HepG2 (cell line): ENCODE measurements around the gene VGF. TPM values are rescaled to one million over a fixed set of nuclear protein-coding genes. Genes with fewer than 3 reads are reported as not detected.

ENCODE experiments used
- HCFC1 ChIP-seq: fragments of 150-350 bp; IDR thresholded peaks from 2 replicates; pipeline ENCODE4 v1.6.1; 2014; ENCODE audit warnings: low read depth, low read length
- HMG20A ChIP-seq: IDR thresholded peaks from 2 replicates; pipeline ENCODE4 v1.6.1; 2016; ENCODE audit warnings: borderline replicate concordance
- HNF4A ChIP-seq: sonication (generic); formaldehyde crosslinking; IDR thresholded peaks from 2 replicates; pipeline ENCODE4 v1.4.0; 2020; ENCODE audit warnings: missing genetic modification reagents
- JARID2 ChIP-seq: sonication (generic); formaldehyde crosslinking; IDR thresholded peaks from 2 replicates; pipeline ENCODE4 v1.8.1; 2023; ENCODE audit warnings: missing genetic modification reagents, inconsistent platforms; ENCODE audit not compliant: insufficient replicate concordance
- KLF6 ChIP-seq: IDR thresholded peaks from 2 replicates; pipeline ENCODE4 v1.8.0; 2016; ENCODE audit warnings: missing biosample characterization, missing genetic modification reagents
- POLR2G ChIP-seq: fragments of 200-400 bp; formaldehyde crosslinking; IDR thresholded peaks from 2 replicates; pipeline ENCODE4 v1.6.1; 2018; ENCODE audit warnings: mild to moderate bottlenecking, low read depth, low read length, moderate library complexity
- RARA ChIP-seq: IDR thresholded peaks from 2 replicates; pipeline ENCODE4 v1.6.1; 2016; ENCODE audit warnings: missing genetic modification reagents, missing compliant biosample characterization
- RELA ChIP-seq: sonication (generic); formaldehyde crosslinking; IDR thresholded peaks from 2 replicates; pipeline ENCODE4 v1.4.0; 2020; ENCODE audit warnings: missing genetic modification reagents
- TMF1 ChIP-seq: sonication (generic); formaldehyde crosslinking; IDR thresholded peaks from 2 replicates; pipeline ENCODE4 v1.8.1; 2022; ENCODE audit warnings: low read depth, missing genetic modification reagents
- WIZ ChIP-seq: sonication (generic); formaldehyde crosslinking; IDR thresholded peaks from 2 replicates; pipeline ENCODE4 v1.5.1; 2020; ENCODE audit warnings: mild to moderate bottlenecking, missing genetic modification reagents
- ZFP37 ChIP-seq: sonication (generic); formaldehyde crosslinking; IDR thresholded peaks from 2 replicates; pipeline ENCODE4 v1.4.0; 2020; ENCODE audit warnings: missing genetic modification reagents, borderline replicate concordance
- ZNF317 ChIP-seq: sonication (generic); formaldehyde crosslinking; IDR thresholded peaks from 2 replicates; pipeline ENCODE4 v1.5.0; 2020; ENCODE audit warnings: mild to moderate bottlenecking, missing genetic modification reagents
- ZNF329 ChIP-seq: sonication (generic); formaldehyde crosslinking; IDR thresholded peaks from 2 replicates; pipeline ENCODE4 v1.9.0; 2021; ENCODE audit warnings: low read depth, mild to moderate bottlenecking, missing genetic modification reagents
- ZNF839 ChIP-seq: sonication (generic); formaldehyde crosslinking; IDR thresholded peaks from 2 replicates; pipeline ENCODE4 v1.4.0; 2020; ENCODE audit warnings: missing genetic modification reagents, mild to moderate bottlenecking, borderline replicate concordance
- ZNF891 ChIP-seq: sonication (generic); formaldehyde crosslinking; IDR thresholded peaks from 2 replicates; pipeline ENCODE4 v1.5.0; 2020; ENCODE audit warnings: mild to moderate bottlenecking, missing genetic modification reagents
- polyA plus RNA-seq, 8 experiments: library from polyadenylated mRNA; depleted of rRNA in 3 of 8; stranded (reverse) in 7 of 8; unstranded in 1 of 8; fragments of >200 nt; fragmentation: Illumina TruSeq in 4 of 8; extraction: Trizol in 4 of 8; gene quantifications; 2 replicates each; pipeline versions ENCODE4 v1.2.1 to v1.2.3, GENCODE V29; 2011 to 2016; ENCODE audit warnings: low read depth in 4 of 8, missing spikeins in 1 of 8, mixed read lengths in 1 of 8; ENCODE audit not compliant: insufficient read depth in 1 of 8
- total RNA-seq, 5 experiments: library from RNA; depleted of rRNA; stranded (reverse); fragments of >200 nt; fragmentation: Illumina TruSeq; extraction: Trizol; gene quantifications; 2 replicates each; pipeline ENCODE4 v1.2.3, GENCODE V29; 2016; ENCODE audit warnings: low read depth in 1 of 5
- TF ChIP-seq, protein P1 (sequence below), 2 experiments: sonication (generic) in 1 of 2; formaldehyde crosslinking in 1 of 2; IDR thresholded peaks; 2 replicates each; pipeline versions ENCODE4 v1.5.1 to v1.6.1; 2011 to 2020; ENCODE audit warnings: borderline replicate concordance in 1 of 2, low read depth in 1 of 2, low read length in 1 of 2, mild to moderate bottlenecking in 1 of 2, missing genetic modification reagents in 1 of 2, moderate library complexity in 1 of 2
- TF ChIP-seq, protein P2 (sequence below): sonication (generic); formaldehyde crosslinking; IDR thresholded peaks from 2 replicates; pipeline ENCODE4; 2020; ENCODE audit warnings: missing genetic modification reagents, mild to moderate bottlenecking, borderline replicate concordance

The VGF gene
- total and polyA plus RNA-seq, 2 of the 13 experiments (the other 11 are each of a cell fraction or from before 2014, with no cell fraction given) = 0.12 to 0.46 TPM

DNA sequence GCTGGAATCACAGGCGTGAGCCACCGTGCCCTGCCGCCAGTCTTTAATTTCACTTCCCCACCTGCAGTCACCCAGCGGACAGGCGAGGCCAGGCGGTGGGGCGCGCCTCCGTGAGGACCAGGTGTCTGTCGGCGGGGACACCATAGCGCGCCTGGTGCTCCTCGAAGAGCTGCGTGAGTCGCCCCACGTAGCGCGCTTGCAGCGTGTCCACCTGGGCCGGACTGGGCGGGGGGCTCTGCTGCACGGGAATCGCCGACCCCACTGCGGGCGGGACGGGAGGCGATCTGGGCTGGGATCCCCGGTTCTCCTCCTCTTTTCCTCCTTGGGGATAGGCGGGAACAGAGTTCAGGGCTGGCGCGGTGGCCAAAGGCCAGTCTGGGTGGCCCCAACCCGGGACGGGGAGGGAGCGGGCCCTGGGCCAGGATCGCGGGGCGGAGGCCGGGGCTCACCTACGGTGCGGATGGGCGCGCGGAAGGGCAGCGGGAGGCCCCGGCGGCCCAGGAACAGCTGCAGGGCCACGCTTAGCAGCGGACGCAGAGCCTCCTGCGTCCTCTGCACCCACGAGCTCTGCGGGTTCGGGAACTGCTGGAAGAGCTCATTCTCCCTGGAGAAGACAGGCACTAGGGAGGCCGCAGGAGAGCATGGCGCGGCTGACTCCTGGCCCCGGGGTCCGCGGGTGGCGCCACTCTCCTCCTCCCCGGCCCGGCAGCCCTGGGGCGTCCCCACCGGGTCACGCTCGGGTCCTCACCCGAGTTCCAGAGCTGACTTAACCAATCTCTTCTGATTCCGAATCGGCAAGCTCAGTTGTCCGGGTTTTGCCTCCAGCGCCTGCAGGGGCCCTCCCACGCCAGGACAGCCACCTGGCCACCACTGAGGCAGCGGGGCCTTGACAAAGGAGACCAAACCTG, 36.6 kb upstream of the VGF start (continued):
- TF ChIP-seq JARID2 (CRISPR knock-in tag) (no peak), KLF6 (peak; percentile 48; the same call in 1 of the 2 replicates), POLR2G (peak; percentile 81), ZNF317 (CRISPR knock-in tag) (no peak), ZNF891 (CRISPR knock-in tag) (no peak), RARA (CRISPR knock-in tag) (peak; percentile 25; the same call in 1 of the 2 replicates), HMG20A (no peak), TMF1 (CRISPR knock-in tag) (no peak; the same call in 1 of the 2 replicates), ZFP37 (CRISPR knock-in tag) (no peak), HCFC1 (no peak), WIZ (CRISPR knock-in tag) (0 out of 2 replicates have a peak, but pooled peaks have one; percentile 61), HNF4A (CRISPR knock-in tag) (peak; percentile 78), ZNF839 (CRISPR knock-in tag) (no peak), ZNF329 (no peak), RELA (CRISPR knock-in tag) (no peak)
- TF ChIP-seq, protein P1, sequence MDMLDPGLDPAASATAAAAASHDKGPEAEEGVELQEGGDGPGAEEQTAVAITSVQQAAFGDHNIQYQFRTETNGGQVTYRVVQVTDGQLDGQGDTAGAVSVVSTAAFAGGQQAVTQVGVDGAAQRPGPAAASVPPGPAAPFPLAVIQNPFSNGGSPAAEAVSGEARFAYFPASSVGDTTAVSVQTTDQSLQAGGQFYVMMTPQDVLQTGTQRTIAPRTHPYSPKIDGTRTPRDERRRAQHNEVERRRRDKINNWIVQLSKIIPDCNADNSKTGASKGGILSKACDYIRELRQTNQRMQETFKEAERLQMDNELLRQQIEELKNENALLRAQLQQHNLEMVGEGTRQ (IDR thresholded peaks at IDR 0.05; ENCODE audit: low read depth, low read length) = no peak
- TF ChIP-seq, protein P1 (CRISPR knock-in tag; IDR thresholded peaks at IDR 0.05; ENCODE audit: borderline replicate concordance) = no peak
- TF ChIP-seq, protein P2, sequence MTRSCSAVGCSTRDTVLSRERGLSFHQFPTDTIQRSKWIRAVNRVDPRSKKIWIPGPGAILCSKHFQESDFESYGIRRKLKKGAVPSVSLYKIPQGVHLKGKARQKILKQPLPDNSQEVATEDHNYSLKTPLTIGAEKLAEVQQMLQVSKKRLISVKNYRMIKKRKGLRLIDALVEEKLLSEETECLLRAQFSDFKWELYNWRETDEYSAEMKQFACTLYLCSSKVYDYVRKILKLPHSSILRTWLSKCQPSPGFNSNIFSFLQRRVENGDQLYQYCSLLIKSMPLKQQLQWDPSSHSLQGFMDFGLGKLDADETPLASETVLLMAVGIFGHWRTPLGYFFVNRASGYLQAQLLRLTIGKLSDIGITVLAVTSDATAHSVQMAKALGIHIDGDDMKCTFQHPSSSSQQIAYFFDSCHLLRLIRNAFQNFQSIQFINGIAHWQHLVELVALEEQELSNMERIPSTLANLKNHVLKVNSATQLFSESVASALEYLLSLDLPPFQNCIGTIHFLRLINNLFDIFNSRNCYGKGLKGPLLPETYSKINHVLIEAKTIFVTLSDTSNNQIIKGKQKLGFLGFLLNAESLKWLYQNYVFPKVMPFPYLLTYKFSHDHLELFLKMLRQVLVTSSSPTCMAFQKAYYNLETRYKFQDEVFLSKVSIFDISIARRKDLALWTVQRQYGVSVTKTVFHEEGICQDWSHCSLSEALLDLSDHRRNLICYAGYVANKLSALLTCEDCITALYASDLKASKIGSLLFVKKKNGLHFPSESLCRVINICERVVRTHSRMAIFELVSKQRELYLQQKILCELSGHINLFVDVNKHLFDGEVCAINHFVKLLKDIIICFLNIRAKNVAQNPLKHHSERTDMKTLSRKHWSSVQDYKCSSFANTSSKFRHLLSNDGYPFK = peak; percentile 8; the same call in 1 of the 2 replicates
